ENCODE results near the gene TBC1D14.
"Not testable (repeated sequence)": the region's sequence is repeated elsewhere in the genome, so short reads cannot be mapped to it uniquely, and the experiment has no call there.

The TBC1D14 gene

DNA sequence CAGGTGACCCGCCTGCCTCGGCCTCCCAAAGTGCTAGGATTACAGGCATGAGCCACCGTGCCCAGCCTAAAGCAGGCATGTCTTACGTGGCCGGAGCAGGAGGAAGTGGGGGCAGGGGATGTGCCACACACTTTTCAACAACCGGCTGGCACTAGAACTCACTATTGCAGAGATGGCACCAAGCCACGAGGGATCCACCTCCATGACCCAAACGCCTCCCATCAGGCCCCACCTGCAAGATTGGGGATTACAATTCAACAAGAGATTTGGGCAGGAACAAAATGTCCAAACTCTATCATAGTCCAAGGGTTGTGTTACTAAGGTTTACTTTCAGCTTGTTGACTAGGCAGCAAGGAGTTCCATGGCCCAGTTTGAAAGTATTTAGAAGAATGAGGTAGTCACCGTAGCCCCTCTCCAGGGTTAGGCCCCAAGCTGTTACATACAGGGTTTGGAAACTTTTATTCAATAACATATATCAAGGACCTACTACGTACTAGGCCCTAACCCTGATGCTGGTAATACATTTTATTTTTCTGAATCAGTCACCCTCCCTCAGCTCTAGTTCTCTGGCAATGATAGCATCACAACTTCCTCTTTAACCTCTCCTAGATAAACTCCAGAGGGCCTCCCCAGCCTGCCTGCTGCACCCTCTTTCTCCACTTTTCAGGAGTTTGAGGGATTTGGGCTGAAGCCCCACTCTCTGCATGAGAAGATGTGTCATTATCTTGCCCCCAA lies 18.0 kb upstream of the TBC1D14 start:
- DNase-seq = no peak

DNA sequence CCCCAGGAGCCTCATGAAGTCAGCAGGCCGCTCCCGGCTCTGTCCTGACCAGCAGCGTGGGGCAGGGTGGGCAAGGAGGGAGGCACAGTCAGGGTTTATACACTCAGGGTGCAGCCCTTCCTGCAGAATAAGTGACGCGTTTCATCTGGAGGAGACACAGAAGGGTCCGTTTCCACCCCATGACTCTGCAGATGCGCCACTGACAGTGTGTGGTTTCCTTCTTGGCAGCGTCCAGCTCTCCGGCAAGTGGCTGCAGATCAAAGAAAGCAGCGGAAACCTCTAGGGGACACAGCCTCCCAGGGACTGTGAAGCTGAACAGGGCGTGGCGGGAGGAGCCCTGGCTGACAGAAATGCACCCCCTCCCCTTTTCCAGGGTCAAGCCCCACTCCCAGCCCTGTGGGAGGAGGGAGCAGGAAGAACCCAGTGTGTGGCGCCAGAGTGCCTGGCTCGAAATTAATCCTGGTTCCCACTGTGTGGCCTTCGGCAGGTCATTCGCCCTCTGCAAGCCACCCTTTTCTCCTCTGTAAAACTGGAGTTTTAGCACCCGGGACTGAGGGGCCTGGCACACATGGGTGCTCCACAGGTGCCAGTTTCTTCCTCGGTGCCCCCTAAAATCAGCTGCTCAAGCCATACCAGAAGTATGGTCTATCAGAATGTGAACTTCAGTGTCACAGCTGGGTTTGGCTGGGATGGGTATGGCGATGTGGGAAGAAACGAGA lies 17.3 kb upstream of the TBC1D14 start:
- DNase-seq = no peak

DNA sequence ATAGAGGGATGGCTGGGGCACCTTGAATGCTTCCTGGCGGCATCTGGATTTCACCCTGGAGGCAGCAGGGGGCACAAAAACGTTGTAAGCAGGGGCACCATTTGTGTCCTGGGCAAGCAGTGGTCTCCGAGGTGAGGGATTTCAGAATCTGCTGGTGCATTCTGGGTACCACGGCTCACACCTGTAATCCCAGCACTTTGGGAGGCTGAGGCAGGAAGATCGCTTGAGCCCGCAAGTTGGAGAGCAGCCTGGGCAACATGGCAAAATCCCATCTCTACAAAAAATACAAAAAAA lies 16.8 kb upstream of the TBC1D14 start:
- DNase-seq = no peak

DNA sequence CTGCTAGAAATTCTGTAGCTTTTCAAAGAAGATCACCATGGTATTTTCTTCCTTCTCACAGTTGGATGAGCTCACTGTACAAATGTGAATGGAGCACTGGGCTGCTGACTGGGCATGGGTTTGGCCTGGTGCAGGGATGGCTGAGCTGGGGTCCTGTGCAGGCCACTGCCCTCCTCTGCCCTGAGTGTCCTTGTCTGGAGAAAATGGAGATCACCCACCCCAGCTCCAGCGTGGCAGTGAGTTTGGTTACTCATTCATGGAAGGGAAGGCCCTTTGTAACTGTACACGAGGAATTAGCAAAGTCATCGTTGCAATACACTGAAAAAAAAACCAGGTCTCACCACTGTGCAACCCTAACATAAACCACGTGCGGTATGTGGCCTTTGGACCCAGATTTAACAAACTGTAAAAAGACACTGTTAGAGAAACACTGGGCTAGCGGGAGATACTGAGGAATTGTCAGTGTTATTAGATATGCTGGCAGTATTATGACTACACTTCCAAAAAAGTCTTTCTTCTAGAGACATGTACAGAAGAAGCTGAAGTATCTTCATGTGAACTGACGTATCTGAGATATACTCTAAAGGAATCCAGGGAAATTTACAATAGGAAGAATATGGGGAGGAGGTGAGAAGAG lies 16.1 kb upstream of the TBC1D14 start:
- DNase-seq = no peak

DNA sequence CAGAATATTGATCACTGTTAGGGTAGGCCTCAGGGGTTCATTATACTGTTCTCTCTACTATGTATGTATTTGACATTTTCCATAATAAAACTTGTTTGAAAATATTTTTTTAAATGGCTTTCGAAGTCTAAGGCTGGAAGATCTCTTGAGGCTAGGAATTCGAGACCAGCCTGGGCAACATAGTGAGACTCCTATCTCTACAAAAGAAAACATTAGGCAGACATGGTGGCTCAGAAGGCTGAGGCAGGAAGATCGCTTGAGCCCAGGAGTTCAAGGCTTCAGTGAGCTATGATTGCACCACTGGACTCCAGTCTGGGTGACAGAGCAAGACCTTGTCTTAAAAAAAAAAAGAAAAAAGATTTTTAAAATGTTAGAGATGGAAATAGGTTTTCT lies 15.5 kb upstream of the TBC1D14 start:
- no peak for DNase-seq

DNA sequence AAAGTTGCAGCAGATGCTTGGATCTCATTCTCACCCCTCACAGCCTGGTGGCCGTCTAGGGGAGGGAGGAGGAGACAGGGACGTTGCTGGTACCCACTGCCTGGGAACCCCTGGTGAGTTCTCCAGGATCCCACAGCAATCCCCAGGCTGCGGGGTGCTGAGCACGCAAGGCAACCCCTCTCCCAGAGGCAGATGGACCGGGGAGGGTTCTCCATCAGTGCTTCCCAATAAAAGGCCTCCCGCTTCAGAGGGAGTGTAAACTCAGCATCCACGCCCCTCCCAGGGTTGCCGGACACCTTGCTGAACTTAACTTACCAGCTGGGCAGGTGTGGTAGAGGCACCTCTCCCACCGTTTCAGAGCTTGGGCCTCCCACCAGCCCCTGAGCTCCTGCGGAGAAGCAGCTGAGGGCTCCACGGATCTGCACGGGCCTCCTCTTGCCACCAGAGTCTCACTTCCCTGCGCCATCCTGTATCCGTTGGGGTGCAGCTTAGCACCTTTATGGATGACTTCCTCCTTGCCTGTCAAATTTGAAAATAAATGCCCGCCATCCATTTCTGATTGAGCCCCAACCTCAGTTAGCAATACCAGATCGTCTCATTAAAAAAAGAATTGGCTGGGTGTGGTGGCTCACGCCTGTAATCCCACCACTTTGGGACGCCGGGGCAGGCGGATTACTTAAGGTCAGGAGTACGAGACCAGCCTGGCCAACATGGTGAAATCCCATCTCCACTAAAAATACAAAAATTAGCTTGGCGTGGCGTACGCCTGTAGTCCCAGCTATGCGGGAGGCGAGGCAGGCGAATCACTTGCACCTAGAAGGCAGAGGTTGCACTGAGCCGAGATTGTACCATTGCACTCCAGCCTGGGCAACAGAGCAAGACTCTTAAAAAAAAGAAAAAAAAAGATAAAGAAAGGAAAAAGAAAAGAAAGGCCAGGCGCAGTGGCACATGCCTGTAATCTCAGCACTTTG lies 14.8 kb upstream of the TBC1D14 start:
- DNase-seq = no peak

DNA sequence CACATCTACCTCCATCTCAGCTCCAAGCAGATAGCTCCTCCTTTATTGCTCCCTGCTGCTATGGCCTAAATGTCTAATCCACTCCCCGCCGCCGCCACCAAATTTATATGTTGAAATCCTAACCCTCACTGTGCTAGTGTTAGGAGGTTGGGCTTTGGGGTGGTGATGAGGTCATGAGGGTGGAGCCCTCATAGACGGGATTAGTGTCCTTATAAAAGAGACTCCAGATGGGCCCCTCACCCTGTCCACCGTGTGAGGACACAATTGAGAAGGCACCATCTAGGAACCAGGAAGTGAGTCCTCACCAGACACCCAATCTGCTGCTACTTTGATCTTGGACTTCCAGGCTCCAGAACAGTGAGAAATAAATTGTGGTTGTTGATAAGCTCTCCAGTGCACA lies 13.6 kb upstream of the TBC1D14 start:
- no peak for DNase-seq

DNA sequence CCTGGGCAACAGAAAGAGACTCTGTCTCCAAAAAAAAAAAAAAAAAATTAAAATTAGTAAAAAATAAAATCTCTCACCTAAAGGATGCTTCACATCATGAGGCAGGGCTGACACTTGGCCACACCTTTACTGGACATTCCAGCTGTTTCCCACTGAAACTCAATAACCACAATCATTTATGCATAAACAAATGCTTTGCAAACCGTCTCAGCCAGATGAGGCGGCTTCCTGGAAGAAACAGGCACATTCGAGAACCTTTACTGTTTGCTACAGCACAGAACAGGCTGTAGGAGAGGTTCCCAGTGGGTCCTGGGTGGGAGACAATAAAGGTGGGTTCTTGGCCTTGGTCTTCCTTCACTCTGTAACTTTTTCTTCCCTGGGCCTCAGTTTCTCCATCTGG lies 10.9 kb upstream of the TBC1D14 start:
- no peak for DNase-seq

DNA sequence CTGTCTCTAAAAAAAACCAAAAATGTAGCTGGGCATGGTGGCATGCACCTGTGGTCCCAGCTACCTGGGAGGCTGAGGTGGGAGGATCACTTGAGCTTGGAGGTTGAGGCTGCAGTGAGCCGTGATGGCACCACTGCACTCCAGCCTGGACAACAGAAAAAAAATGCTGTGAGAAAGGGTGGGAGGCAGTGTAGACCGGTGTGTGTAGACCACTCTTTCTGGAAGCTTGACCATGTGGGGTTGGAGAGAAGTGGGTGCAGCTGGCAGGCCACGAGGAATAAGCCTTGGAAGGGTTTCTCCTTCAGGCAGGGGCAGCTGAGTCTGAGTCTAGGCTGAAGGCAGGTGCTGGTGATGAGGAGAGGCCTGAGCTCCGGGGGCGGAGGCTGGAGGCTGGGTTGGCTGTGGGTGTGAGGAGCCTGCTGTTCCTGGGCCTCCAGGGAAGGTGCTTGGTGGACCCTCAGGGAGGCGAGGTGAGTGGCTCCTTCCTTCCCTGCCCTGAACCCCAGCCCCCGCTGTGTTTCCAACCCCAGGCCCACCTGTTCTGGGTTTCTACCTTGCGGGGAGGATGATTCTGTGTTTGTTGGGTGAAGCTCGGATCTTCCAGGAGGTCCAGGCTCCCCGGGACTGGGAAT lies 9.3 kb upstream of the TBC1D14 start:
- no peak for DNase-seq

DNA sequence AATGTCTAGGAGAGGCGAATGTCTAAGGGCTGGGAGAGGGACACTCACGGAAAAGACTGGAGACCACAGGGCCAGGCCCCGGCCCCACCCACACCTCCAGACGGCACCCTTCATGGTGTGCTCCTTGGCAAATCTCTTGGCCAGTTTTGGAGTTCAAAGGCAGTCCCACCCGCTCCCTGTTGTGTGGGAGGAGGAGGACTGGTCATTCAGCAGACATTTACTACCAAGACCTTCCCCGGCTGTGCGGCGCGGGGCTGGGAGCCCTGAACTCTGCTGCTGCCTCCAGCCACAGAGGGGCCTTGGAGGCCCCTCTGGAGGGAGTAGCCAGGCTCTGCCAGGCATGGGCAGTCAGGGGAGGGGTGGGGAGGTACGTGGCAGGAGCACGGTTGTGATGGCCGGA lies 8.7 kb upstream of the TBC1D14 start:
- no peak for DNase-seq

DNA sequence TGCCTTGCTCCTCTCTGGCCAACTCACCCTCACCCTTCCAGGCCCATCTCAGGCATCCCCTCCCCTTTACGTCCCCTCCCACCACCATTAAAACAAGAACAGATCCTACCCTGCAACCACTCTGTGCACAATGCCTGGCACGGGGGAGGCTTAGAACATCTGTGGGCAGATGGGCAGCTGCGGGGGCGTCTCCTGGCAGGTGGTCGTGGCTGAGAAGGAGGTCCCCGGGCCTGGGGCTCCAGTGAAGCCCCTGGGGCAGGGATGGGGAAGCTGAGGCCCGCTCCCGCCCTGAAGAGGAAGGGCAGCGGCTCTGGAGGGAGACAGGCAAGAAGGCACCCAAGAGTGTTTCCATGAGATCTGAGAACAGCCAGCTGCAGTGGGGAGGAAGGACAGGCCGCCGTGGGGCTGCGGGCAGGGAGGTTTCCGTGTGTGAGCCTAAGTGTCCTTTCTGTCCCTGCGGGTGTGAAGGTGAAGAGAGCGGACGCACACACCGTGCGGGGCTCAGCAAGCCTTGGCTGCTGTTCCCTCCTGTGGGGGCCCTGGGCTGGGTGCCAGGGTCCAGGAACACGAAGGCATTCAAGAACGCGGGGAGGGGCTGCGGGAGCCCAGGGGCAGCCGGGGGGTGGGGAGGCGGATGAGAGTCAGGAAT lies 7.8 kb upstream of the TBC1D14 start:
- DNase-seq = no peak

DNA sequence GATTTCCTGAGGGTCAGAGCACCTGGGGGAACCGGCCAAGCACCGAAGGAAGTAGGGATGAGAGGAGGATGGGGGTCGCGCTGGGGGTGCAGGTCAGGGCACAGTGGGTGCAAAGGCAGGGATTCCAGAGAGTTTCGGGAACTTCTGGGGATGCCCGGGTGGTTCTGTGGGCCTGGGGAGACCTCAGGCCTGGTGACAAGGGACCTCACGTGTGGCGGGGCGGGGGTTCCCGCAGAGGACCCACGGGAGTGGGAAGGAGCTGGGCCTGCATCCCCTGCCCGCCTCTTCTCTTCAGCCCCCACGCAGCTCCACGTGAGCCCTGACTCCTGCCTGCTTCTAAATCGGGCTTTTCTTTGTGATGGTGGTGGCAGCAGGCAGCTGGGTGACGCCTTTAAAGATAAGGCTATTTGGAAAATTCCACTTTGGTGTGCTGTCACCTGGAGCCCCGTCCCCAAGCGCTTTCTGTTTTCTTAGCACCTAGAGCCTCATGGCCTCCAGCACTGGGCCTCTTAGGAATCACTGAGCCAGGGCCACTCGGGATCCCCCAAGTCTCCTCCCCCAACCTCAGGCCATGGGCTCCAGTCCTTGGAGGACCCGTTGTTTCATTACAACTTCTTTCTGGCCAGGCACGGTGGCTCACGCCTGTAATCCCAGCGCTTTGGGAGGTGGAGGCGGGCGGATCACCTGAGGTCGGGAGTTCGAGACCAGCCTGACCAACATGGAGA lies 7.1 kb upstream of the TBC1D14 start:
- no peak for DNase-seq

DNA sequence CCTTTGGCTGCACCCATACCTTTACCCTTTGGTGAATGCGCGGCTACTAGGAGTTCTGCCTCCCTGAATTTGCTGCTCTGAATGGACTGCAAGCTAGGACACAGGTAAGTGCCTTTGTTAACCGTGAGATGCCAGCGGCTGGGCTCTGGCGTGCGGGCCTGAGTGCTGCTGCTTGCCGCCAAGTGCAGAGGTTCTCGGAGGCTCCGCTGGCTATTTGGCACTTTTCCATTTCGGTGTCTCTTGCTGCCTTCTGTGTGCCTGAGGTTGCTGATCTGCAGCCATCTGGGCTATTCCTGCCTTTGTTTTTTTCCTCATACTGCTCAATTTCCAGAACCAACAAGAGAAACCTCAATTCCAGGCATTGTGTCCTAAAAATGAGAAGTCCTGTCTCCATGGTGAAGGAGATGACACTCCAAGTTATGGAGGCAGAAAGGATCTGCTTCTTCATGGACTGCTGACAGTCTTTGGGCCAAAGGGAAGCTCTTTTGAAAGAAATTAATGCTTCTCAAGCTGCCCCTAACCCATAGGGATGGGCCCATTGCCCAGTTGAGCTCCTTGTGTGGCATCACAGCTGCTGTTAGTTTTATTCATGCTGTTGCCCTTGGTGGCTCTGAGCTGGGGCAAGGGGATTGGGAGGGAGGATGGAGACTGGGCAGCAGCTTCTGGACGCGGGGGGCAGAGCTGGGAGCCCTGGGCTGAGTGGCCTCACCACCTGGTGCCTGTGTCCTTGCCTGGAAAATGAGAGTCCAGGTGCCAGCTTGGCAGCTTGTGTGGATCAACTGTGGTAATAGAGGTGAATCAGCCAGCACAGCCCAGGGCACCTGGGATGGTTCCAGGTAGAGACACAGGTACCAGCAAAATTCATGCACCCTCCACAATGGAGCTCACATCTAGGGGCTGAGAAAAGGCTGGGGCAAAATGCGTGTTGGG lies 3.8 kb upstream of the TBC1D14 start:
- DNase-seq = no peak

DNA sequence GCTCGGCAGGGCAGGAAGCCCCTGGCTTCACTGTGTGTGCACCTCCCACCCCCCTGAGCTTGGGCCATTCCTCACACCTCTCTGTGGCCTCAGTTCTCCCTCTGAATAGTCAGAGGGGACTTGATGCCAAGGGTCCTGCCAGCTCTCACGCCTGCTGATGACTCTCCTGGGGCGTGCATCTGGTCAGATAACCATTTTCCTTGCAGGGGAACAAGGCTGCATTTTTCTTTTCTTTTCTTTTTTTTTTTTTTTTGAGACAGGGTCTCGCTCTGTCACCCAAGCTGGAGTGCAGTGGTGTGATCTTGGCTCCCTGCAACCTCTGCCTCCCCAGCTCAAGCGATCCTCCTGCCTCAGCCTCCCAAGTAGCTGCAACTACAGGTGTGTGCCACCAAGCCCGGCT lies 3.1 kb upstream of the TBC1D14 start:
- not testable (repeated sequence) for DNase-seq

DNA sequence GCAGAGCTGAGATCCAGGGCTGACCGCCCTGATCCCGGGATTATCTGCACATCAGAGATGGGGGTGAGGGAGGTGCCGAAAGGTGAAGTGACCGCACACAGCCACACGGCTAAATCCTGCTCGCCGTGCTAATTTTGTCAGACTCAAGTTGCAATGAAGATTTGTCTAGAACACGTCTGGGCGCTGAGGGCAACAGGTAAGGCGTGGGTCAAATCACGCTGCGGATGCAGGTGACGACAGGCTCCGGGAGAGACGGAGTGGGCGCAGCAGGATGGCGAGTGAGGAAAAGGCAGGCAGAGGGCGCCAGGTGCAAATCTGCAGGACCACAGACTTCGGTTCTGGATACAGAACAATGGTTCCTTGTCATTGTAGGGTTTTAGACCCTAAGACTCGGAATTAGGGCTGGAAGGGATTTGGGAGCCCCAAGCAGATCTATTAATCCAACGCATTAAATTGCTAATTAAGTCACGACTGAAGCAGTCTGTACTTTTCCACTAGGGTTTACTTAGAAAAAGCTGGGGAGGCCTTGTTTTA lies 1.9 kb upstream of the TBC1D14 start:
- DNase-seq = no peak

DNA sequence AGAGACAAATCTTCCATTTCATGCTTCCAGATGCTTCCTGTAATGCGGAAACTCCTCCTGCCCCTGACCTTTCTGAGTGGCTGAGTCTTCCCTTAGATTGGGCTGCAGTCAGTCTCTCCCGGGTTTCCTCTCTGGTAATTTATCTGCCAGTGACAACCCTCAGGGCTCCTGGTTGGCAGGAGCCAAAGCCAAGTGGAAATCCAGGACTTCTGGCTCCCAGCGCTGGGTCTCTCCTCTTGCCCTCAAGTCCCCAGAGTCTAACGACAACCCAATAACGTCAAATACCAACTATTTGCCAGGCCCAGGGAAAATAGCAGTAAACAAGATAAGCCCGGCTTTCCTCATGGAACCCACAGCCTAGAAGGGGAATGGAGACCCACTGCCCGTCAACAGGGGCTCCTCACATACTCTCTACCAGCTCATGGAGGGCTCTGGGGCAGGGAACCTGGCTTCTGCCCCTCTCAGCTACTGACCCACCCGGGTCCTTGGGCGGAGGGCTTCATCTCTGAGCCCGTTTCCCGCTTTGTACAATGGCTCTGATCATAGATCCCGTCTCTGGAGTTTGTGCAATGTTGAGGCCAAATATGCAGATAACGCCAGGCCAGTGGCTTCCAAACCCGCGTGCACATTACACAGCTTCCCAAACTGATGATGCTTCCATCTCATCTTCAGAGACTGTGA lies 1.1 kb upstream of the TBC1D14 start:
- DNase-seq = no peak

DNA sequence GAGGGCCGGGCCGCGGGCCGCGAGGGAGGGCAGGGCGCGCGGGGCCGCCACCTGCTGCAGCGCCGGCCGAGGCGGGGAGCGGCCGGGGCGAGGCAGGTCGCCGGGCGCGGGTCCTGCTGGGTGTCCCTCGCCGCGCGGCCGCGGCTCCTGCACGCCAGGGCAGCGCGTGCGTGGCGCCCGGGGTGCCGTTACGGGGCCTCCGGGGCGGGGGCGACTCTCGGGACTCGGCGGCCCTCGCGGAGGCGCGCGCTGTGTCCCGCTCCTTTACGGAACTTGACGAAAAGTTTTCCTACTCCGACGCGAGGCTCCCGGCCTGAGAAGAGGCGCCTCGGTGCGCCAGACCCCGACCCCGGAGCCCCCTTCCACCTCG lies 329 bp downstream of the TBC1D14 start:
- DNase-seq = peak in 1 of 4 experiments; percentile 41

DNA sequence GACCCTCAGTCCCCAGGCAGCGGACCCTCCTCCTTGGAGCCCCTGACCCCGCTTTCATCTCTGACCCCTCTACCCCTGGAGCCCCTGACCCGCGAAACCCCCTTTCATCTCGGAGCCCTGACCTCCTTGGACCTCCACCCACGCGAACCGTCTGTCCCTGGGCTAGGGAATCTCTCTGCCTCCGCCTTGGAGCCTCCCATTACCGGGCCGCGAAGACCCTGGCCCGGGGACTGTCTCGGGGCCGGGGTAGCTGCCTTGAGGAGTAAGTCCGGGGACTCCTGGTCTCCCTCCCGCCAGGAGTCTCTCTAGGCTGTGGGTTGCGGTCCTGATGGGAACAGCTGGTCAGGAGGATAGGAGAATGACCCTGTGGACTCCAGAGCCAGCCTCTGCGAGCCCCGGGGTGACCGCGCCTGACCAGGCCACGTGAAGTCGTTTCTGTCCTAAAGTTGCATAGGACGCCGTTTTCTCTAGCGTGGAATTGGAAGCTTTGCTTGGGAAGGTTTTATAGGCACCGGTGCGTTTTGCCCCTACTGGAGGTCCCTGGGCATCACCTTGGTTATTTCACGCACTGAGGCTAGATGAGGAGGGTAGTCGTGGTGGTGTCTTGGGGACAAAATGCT lies 824 bp downstream of the TBC1D14 start:
- no peak for DNase-seq
